A673 (cell line): ENCODE measurements around the gene NAALADL2. TPM values are rescaled to one million over a fixed set of nuclear protein-coding genes. Genes with fewer than 3 reads are reported as not detected.
"Not testable (repeated sequence)": the region's sequence is repeated elsewhere in the genome, so short reads cannot be mapped to it uniquely, and the experiment has no call there.

Experiments used
- BruUV-seq: library from RNA; stranded (reverse); fragments of 400-500 nt; replicated peaks from 2 replicates; lab custom pipeline; 2021; lab: Mats Ljungman, UMichigan
- CTCF ChIA-PET: fragments of 300-600 bp; sonication (Branson Sonifier 250); formaldehyde crosslinking; loops from one replicate; lab custom pipeline; 2022; ENCODE audit warnings: antibody characterized with exemption; lab: Charles Lee
- POLR2A ChIA-PET: fragments of 300-600 bp; sonication (Branson Sonifier 250); formaldehyde crosslinking; loops from one replicate; lab custom pipeline; 2022; ENCODE audit warnings: antibody characterized with exemption; ENCODE audit not compliant: low non-redundant PET; lab: Charles Lee
- DNase-seq: peaks from one replicate; pipeline ENCODE4 v3.0.0-alpha.2; 2015; ENCODE audit warnings: low spot score
- H3K27ac ChIP-seq: fragments of 200-600 bp; sonication (generic); 2 replicates; pipeline ENCODE4 v1.5.1; 2016; ENCODE audit warnings: mixed run types, low read depth, mild to moderate bottlenecking, mixed read lengths, antibody characterized with exemption, low read length; ENCODE audit not compliant: poor library complexity, severe bottlenecking
- H3K27me3 ChIP-seq: fragments of 200-600 bp; sonication (generic); replicated peaks from 2 replicates; pipeline ENCODE4 v1.6.1; 2017; ENCODE audit warnings: mixed run types, low read depth, mild to moderate bottlenecking, mixed read lengths, antibody characterized with exemption, low read length; ENCODE audit not compliant: insufficient read depth, poor library complexity
- H3K36me3 ChIP-seq: fragments of 200-600 bp; sonication (generic); 2 replicates; pipeline ENCODE4 v1.6.1; 2016; ENCODE audit warnings: mixed run types, mild to moderate bottlenecking, mixed read lengths, antibody characterized with exemption, low read length; ENCODE audit not compliant: insufficient read depth, poor library complexity, severe bottlenecking
- H3K4me1 ChIP-seq: fragments of 200-600 bp; sonication (generic); 2 replicates; pipeline ENCODE4 v1.6.1; 2017; ENCODE audit warnings: mixed run types, mild to moderate bottlenecking, mixed read lengths, antibody characterized with exemption, low read length; ENCODE audit not compliant: insufficient read depth, poor library complexity, severe bottlenecking
- H3K4me3 ChIP-seq: fragments of 200-600 bp; sonication (generic); 2 replicates; pipeline ENCODE4 v1.5.1; 2016; ENCODE audit warnings: low read depth, mixed run types, mild to moderate bottlenecking, mixed read lengths, low read length; ENCODE audit not compliant: poor library complexity, severe bottlenecking
- H3K9me3 ChIP-seq: fragments of 200-600 bp; sonication (generic); 2 replicates; pipeline ENCODE4 v1.6.1; 2016; ENCODE audit warnings: mixed run types, low read depth, mild to moderate bottlenecking, mixed read lengths, antibody characterized with exemption, low read length; ENCODE audit not compliant: poor library complexity, severe bottlenecking
- CTCF ChIP-seq: fragments of 300-800, 200-600 bp; sonication (generic); conservative IDR thresholded peaks from 2 replicates; pipeline ENCODE4 v1.5.1; 2017; ENCODE audit warnings: low read depth, mild to moderate bottlenecking, antibody characterized with exemption, low read length, moderate library complexity, mixed read lengths
- EZH2 ChIP-seq: fragments of 200-600 bp; sonication (generic); IDR thresholded peaks from 2 replicates; pipeline ENCODE4 v1.6.1; 2017; ENCODE audit warnings: borderline replicate concordance, low read depth, mild to moderate bottlenecking, mixed read lengths, antibody characterized with exemption, low read length; ENCODE audit not compliant: poor library complexity, severe bottlenecking
- intact Hi-C: fragments of 100-400 bp; cut with micrococcal nuclease; formaldehyde crosslinking; loops from one replicate; pipeline ENCODE4 v1.10.0; 2022; ENCODE audit not compliant: unreplicated experiment
- total RNA-seq: library from RNA; stranded (reverse); gene quantifications from 2 replicates; pipeline ENCODE4 v1.2.3, GENCODE V29; 2021

Gene NAALADL2
- total RNA-seq, 1 experiment from 2014 or later: 0.64 TPM

DNA sequence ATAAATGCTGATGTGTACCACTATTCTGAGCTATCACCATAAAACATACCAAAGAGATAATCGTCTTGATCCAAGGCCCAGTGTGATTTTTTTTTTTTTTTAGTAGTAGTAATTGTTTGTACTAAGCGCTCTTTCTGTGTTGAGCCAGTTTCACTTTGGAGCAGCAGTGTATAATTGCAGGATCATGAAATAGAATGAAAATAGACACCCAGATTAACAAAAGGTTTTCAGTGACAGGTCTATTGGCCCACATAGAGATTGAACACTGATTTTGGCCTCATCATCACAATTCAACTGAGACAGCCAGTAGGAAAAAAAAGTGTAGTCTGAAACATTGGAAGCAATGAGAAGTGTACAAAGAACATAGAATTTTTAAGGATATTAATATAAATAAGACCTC, 749.8 kb downstream of the NAALADL2 start:
- H3K27me3 ChIP-seq: no peaks in the 10 kb centered on the region
- BruUV-seq: no TSS peak
- intact Hi-C loops: loop anchor here (5.0 kb wide), 1 partner anchor 1467 kb away; no protein-coding TSS in a partner anchor
- TF ChIP-seq EZH2 (no peak), CTCF (no peak)
- no peaks in the 10 kb centered on the region for H3K9me3 ChIP-seq
- no peaks in the 10 kb centered on the region for H3K36me3 ChIP-seq
- ChIA-PET POLR2A (no interaction called here), CTCF (interaction anchor here (0.8 kb wide), 1 partner anchor 30 kb away, joined by 3 read pairs; no protein-coding TSS in a partner anchor)
- H3K4me1 ChIP-seq: peaks cover 19% of the 10 kb centered on the region
- no peak overlapping the region for H3K4me3 ChIP-seq
- DNase-seq: peak; percentile 42
- H3K27ac ChIP-seq: no peak overlapping the region

DNA sequence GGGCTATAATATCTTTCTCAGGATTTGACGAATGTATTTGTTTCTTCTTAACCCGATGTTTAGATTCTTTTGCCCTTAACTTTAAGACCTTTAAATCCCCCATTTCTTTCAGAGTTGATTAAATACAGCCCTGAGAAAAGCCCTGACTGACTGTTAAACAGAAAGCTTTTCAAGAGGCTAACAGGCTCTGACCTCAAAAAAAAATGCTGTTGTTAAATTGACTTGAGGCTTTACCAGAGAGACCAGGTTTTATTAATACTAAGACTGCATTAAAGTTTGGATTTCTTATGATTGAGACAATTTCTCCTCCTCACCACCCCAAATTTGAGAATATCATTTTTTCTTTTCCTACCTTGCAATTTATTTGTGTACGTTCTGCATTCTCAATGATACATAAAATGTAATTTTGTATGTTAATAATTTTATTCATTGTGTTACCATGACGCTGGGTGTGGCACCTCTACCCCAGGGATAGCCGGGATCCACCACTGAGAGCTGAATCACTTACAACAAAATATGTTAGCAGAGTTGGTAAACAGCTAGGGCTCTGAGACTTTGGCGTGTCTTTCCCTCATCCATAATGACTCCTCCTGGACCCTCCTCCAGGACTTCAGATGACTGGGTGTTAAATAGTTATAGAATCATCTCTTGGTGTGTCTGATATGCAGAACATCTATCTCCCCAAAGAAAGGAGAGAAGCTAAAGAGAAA, 753.5 kb downstream of the NAALADL2 start:
- no peaks in the 10 kb centered on the region for H3K36me3 ChIP-seq
- BruUV-seq: no TSS peak
- TF ChIP-seq CTCF (no peak), EZH2 (no peak)
- H3K4me3 ChIP-seq: no peak overlapping the region
- no peaks in the 10 kb centered on the region for H3K9me3 ChIP-seq
- no peak for DNase-seq
- POLR2A ChIA-PET: no interaction called here
- no peak overlapping the region for H3K27ac ChIP-seq
- CTCF ChIA-PET: no interaction called here
- intact Hi-C loops: no loop called here
- H3K4me1 ChIP-seq: peaks cover 14% of the 10 kb centered on the region
- no peaks in the 10 kb centered on the region for H3K27me3 ChIP-seq

- H3K9me3 ChIP-seq, BruUV-seq, H3K4me1 ChIP-seq, CTCF ChIA-PET, H3K27ac ChIP-seq, intact Hi-C loops, POLR2A ChIA-PET, H3K27me3 ChIP-seq, H3K4me3 ChIP-seq, DNase-seq, H3K36me3 ChIP-seq: not testable (repeated sequence)
These were observed 755.0 kb downstream of the NAALADL2 start for GRCh38 chr3:175614107-175614506.

DNA sequence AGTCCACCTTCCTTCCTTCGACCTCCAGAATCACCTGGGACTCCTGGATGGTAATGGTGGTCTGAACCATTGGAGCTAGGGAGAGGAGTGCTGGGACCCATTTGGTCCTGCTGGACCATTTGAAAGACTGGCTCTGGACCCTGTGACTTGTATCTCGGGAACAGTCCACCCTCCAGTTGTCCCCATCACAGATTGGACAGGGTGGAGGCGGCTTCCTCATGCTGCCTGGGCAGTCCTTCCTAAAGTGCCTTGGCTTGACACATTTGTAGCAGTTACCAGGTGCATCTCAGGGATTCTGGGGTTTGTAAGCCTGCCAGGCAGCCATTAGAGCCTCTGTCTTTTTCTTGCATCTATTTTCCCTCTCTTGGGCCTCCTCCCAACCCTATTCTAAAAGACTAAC, 758.1 kb downstream of the NAALADL2 start:
- no peaks in the 10 kb centered on the region for H3K27me3 ChIP-seq
- no peak overlapping the region for H3K4me3 ChIP-seq
- no peaks in the 10 kb centered on the region for H3K36me3 ChIP-seq
- ChIA-PET CTCF (no interaction called here), POLR2A (no interaction called here)
- intact Hi-C loops: no loop called here
- no peak for DNase-seq
- TF ChIP-seq EZH2: no peak
- TF ChIP-seq CTCF: no peak
- no peaks in the 10 kb centered on the region for H3K9me3 ChIP-seq
- no peak overlapping the region for H3K27ac ChIP-seq
- no peaks in the 10 kb centered on the region for H3K4me1 ChIP-seq
- BruUV-seq: no TSS peak
